Vagina (tissue), 2 donors: Measurements from ENCODE around the gene PCDHA1. TPM values are rescaled to one million over a fixed set of nuclear protein-coding genes. Genes with fewer than 3 reads are reported as not detected.

Experiments
- DNase-seq, 2 donors: peaks; one replicate each; pipeline ENCODE4 v3.0.0-alpha.2; 2017; ENCODE audit errors: extremely low spot score in 2 of 2
- H3K27ac ChIP-seq: fragments of 200-600 bp; sonication (generic); one replicate; pipeline ENCODE4 v1.5.1; 2019
- H3K27me3 ChIP-seq: fragments of 200-600 bp; sonication (generic); one replicate; pipeline ENCODE4 v1.5.1; 2019
- H3K36me3 ChIP-seq, 2 donors: fragments of 200-600 bp; sonication (generic); one replicate each; pipeline ENCODE4 v1.5.1; 2017 to 2019
- H3K4me1 ChIP-seq: fragments of 200-600 bp; sonication (generic); one replicate; pipeline ENCODE4 v1.5.1; 2019
- H3K4me3 ChIP-seq, 2 donors: fragments of 200-600 bp; sonication (generic); 1 replicate in 1 of 2; 2 replicates in 1 of 2; pipeline ENCODE4 v1.5.1; 2016 to 2019
- H3K9me3 ChIP-seq: fragments of 200-600 bp; sonication (generic); one replicate; pipeline ENCODE4 v1.5.1; 2019
- POLR2A ChIP-seq, 2 donors: fragments of 450-650 bp; IDR thresholded peaks; one replicate each; pipeline ENCODE4 v1.6.1; 2017; ENCODE audit warnings: antibody characterized with exemption in 2 of 2, mild to moderate bottlenecking in 2 of 2, moderate library complexity in 2 of 2
- POLR2AphosphoS5 ChIP-seq, 2 donors: sonication (generic); formaldehyde crosslinking; IDR thresholded peaks; one replicate each; pipeline ENCODE4 v1.9.0; 2017; ENCODE audit warnings: antibody characterized with exemption in 2 of 2, mild to moderate bottlenecking in 2 of 2, low read depth in 1 of 2; ENCODE audit not compliant: insufficient read depth in 1 of 2
- intact Hi-C: fragments of 100-400 bp; cut with DNase I; formaldehyde crosslinking; loops from one replicate; pipeline ENCODE4 v1.15.1; 2023
- total RNA-seq: library from RNA; depleted of rRNA; stranded (reverse); fragments of >200 nt; gene quantifications from one replicate; pipeline ENCODE4 v1.2.3, GENCODE V29; 2016
- TF ChIP-seq, protein P1 (sequence below), 3 experiments: fragments of 450-650 bp in 2 of 3; fragments of 200-600 bp in 1 of 3; sonication (generic) in 1 of 3; IDR thresholded peaks; one replicate each; pipeline ENCODE4 v1.5.1; 2017 to 2019; ENCODE audit warnings: antibody characterized with exemption in 3 of 3, mild to moderate bottlenecking in 2 of 3, moderate library complexity in 2 of 3

Gene PCDHA1
- total RNA-seq, 1 donor from 2014 or later: not detected

GRCh38 chr5:140992828-140993227 is 206.9 kb downstream of the PCDHA1 start:
- TF ChIP-seq, protein P1, sequence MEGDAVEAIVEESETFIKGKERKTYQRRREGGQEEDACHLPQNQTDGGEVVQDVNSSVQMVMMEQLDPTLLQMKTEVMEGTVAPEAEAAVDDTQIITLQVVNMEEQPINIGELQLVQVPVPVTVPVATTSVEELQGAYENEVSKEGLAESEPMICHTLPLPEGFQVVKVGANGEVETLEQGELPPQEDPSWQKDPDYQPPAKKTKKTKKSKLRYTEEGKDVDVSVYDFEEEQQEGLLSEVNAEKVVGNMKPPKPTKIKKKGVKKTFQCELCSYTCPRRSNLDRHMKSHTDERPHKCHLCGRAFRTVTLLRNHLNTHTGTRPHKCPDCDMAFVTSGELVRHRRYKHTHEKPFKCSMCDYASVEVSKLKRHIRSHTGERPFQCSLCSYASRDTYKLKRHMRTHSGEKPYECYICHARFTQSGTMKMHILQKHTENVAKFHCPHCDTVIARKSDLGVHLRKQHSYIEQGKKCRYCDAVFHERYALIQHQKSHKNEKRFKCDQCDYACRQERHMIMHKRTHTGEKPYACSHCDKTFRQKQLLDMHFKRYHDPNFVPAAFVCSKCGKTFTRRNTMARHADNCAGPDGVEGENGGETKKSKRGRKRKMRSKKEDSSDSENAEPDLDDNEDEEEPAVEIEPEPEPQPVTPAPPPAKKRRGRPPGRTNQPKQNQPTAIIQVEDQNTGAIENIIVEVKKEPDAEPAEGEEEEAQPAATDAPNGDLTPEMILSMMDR (IDR thresholded peaks at IDR 0.05): no peak
- TF ChIP-seq POLR2A (IDR thresholded peaks at IDR 0.05) (no peak), POLR2AphosphoS5 (IDR thresholded peaks at IDR 0.05; ENCODE audit: insufficient read depth in 1 of 2, low read depth in 1 of 2) (no peak)
- H3K27me3 ChIP-seq: no peaks in the 10 kb centered on the region
- intact Hi-C loops: no loop called here

DNA sequence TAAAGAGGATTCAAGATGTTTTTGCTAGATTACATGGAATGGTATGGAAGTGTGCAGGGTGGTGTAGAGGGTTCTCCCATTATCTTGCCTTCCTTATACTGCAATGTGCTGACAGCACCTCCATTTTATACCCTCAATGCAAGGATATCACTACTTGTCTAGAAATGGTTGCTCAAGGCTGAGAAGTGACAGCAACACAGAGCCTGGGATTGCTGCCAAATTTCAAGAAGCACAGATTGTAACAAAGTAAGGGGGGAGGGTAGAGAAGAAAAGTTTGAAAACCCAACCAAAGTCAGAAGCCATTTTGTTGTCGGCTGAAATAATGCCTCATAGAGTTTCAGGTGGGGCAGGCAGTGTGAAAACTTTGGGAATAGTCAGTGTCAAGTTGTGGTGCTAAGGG is 210.1 kb downstream of the PCDHA1 start:
- no peaks in the 10 kb centered on the region for H3K4me1 ChIP-seq
- H3K36me3 ChIP-seq: no peaks in the 10 kb centered on the region
- intact Hi-C loops: no loop called here
- no peak for DNase-seq
- H3K27ac ChIP-seq: no peak overlapping the region
- H3K27me3 ChIP-seq: no peaks in the 10 kb centered on the region
- H3K9me3 ChIP-seq: no peaks in the 10 kb centered on the region
- TF ChIP-seq, protein P1 (IDR thresholded peaks at IDR 0.05): no peak
- TF ChIP-seq POLR2A (IDR thresholded peaks at IDR 0.05): no peak
- TF ChIP-seq POLR2AphosphoS5 (IDR thresholded peaks at IDR 0.05; ENCODE audit: insufficient read depth in 1 of 2, low read depth in 1 of 2): no peak
- no peak overlapping the region for H3K4me3 ChIP-seq

More at GRCh38 chr5:140992828-140993227, 206.9 kb downstream of the PCDHA1 start:
- no peak for DNase-seq
- Histone ChIP-seq H3K4me1 (no peaks in the 10 kb centered on the region), H3K9me3 (no peaks in the 10 kb centered on the region), H3K36me3 (no peaks in the 10 kb centered on the region), H3K4me3 (no peak overlapping the region), H3K27ac (no peak overlapping the region)

DNA sequence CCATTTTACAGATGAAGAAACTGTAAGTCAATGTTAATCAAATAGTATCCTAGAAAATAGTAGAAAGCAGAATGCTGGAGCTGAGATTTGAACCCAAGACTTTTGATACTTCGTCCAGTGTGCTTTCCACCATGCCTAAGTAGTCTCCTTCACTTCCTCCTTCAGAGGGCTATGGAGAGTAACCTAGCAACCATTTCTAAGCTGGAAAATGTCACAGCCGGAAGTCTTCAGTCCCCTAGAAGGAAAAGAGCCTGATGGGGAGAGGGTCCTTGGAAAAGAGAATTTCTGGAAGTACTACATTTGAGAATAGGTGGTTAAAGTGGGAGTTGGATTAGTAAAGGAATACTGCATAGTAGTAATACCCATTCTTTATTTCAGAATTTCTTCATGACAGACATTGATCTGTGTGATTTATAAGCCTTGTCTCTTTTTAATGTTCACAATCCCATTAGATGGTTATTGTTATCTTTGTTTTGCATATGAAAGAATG is 213.0 kb downstream of the PCDHA1 start:
- Histone ChIP-seq H3K27me3 (no peaks in the 10 kb centered on the region), H3K36me3 (no peaks in the 10 kb centered on the region), H3K4me1 (no peaks in the 10 kb centered on the region), H3K27ac (no peak overlapping the region), H3K4me3 (no peak overlapping the region), H3K9me3 (no peaks in the 10 kb centered on the region)
- TF ChIP-seq, protein P1 (IDR thresholded peaks at IDR 0.05): no peak
- TF ChIP-seq POLR2A (IDR thresholded peaks at IDR 0.05) (no peak), POLR2AphosphoS5 (IDR thresholded peaks at IDR 0.05; ENCODE audit: insufficient read depth in 1 of 2, low read depth in 1 of 2) (no peak)
- intact Hi-C loops: no loop called here
- no peak for DNase-seq

GRCh38 chr5:141001446-141001843 is 215.5 kb downstream of the PCDHA1 start:
- Histone ChIP-seq H3K27ac (no peak overlapping the region), H3K27me3 (no peaks in the 10 kb centered on the region), H3K4me1 (no peaks in the 10 kb centered on the region), H3K4me3 (peak overlapping the region; percentile 3 to 25), H3K36me3 (no peaks in the 10 kb centered on the region), H3K9me3 (no peaks in the 10 kb centered on the region)
- no peak for DNase-seq
- intact Hi-C loops: no loop called here
- TF ChIP-seq POLR2A (IDR thresholded peaks at IDR 0.05) (no peak), POLR2AphosphoS5 (IDR thresholded peaks at IDR 0.05; ENCODE audit: insufficient read depth in 1 of 2, low read depth in 1 of 2) (no peak)
- TF ChIP-seq, protein P1 (IDR thresholded peaks at IDR 0.05): no peak

DNA sequence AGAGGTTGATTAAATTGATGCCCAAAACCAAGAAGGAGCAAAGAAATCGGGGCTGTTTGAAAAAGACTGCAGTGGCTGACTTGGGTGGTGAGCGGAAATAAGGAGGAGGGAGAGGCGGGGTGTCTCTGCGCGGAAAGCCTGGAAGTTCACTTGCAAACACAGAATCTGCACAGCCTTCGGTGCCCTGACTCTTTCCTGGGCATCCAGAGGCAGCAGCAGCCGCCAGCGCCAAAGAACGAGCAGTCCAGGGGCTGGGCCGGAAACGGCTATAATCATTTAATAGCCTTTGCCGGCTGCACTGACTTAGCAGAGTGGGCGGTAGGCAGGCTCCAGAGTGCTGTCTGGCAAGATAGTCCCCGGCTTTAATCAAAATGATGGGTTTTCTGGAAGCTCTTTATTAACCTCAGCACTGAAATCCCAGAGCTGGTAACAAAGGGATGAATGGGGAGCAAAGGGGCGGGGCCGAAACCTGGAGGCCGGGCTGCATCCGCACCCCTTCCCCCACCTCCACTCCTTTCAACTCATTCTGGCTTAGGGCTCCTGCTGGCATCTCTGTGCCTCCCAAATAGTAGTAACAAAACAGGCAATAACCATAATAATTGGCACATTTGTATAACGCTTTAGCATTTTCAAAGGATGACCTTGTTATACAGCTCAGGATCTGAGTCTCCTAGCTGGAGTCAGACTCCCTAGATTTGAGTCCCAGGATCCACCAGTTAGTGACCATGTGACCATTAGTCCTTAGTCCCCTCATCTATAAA is 216.1 kb downstream of the PCDHA1 start:
- Histone ChIP-seq H3K4me1 (no peaks in the 10 kb centered on the region), H3K4me3 (peak overlapping the region; percentile 3 to 25), H3K27me3 (no peaks in the 10 kb centered on the region), H3K9me3 (no peaks in the 10 kb centered on the region), H3K27ac (no peak overlapping the region), H3K36me3 (no peaks in the 10 kb centered on the region)
- intact Hi-C loops: no loop called here
- TF ChIP-seq POLR2A (IDR thresholded peaks at IDR 0.05) (no peak), POLR2AphosphoS5 (IDR thresholded peaks at IDR 0.05; ENCODE audit: insufficient read depth in 1 of 2, low read depth in 1 of 2) (no peak)
- TF ChIP-seq, protein P1 (IDR thresholded peaks at IDR 0.05): no peak
- DNase-seq: no peak
